SK-N-MC (cell line): ENCODE data around the gene MYCBPAP.

Source experiments
- EZH2 ChIP-seq: fragments of 200-600 bp; sonication (generic); IDR thresholded peaks from one replicate; pipeline ENCODE4 v1.6.1; 2017; ENCODE audit warnings: antibody characterized with exemption
- POLR2AphosphoS5 ChIP-seq: IDR thresholded peaks from 2 replicates; pipeline ENCODE4 v1.6.1; 2012; ENCODE audit warnings: mild to moderate bottlenecking, low read depth, low read length, borderline replicate concordance

DNA sequence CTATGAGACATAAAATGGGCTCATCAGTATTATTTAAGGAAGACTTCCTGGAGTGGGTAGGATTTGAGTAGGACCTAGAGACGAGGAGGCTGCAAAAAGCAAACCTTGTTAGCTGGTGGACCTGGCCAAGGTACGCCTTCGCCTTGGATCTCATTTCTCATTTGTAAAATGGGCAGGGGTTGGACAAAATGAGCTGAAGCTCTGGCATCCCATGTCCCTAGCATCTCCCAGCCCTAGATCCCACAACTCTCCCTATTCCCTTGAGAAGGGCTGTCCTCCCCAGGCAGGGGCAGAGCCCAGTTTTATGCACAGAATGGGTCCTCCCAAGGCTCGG is 38.4 kb downstream of the MYCBPAP start:
- TF ChIP-seq POLR2AphosphoS5 (no peak), EZH2 (no peak)
